ENCODE measurements around the gene UBE2F. TPM values are rescaled to one million over a fixed set of nuclear protein-coding genes. Genes with fewer than 3 reads are reported as not detected.
A peak's percentile ranks its signal among the peaks of the same experiment; 100 is the strongest.

UBE2F gene
- total and polyA plus RNA-seq, 2 of the 4 experiments (the other 2 are of a cell fraction), result 44.6 to 59.8 TPM

GRCh38 chr2:238032755-238033337 is 66.0 kb downstream of the UBE2F start:
- no peak for TF ChIP-seq SMC3 (IDR thresholded peaks at IDR 0.05; ENCODE audit: low read depth, low read length)
- TF ChIP-seq NFE2L2 (IDR thresholded peaks at IDR 0.05; ENCODE audit: low read depth, low read length), result no peak
- no peak for TF ChIP-seq MAFK (IDR thresholded peaks at IDR 0.05; ENCODE audit: low read depth, low read length)
- no peak for TF ChIP-seq CEBPB (IDR thresholded peaks at IDR 0.05; ENCODE audit: low read depth, low read length)
- no peak for TF ChIP-seq CTCF (conservative IDR thresholded peaks at IDR 0.05; ENCODE audit: low read depth, low read length)
- TF ChIP-seq FOS (IDR thresholded peaks at IDR 0.05; ENCODE audit: low read depth, low read length), result no peak
- no peak for TF ChIP-seq BHLHE40 (IDR thresholded peaks at IDR 0.05; ENCODE audit: low read depth, low read length)
- no peak for TF ChIP-seq MXI1 (IDR thresholded peaks at IDR 0.05; ENCODE audit: borderline replicate concordance, low read depth, low read length)
- no peak for TF ChIP-seq MAZ (IDR thresholded peaks at IDR 0.05; ENCODE audit: borderline replicate concordance, low read depth, low read length)
- no peak for TF ChIP-seq CHD1 (IDR thresholded peaks at IDR 0.05; ENCODE audit: low read depth, low read length)
- no peak for TF ChIP-seq ELK1 (IDR thresholded peaks at IDR 0.05; ENCODE audit: borderline replicate concordance, low read depth, low read length)
- TF ChIP-seq RCOR1 (IDR thresholded peaks at IDR 0.05; ENCODE audit: insufficient replicate concordance, low read length), result no peak
- TF ChIP-seq RAD21 (IDR thresholded peaks at IDR 0.05; ENCODE audit: low read length), result no peak
- TF ChIP-seq POLR2A (IDR thresholded peaks at IDR 0.05; ENCODE audit: low read depth, low read length), result no peak
- H2AK5ac ChIP-seq (ENCODE audit: low read depth, low read length), result no peak overlapping the region
- no peak overlapping the region for H2BK20ac ChIP-seq (ENCODE audit: low read depth, low read length)
- H2BK15ac ChIP-seq (ENCODE audit: low read depth, low read length), result no peak overlapping the region
- no peaks in the 10 kb centered on the region for H3K9me3 ChIP-seq (ENCODE audit: control insufficient read depth, insufficient read depth, low read length)
- H3K9ac ChIP-seq (ENCODE audit: low read depth, low read length), result no peak overlapping the region
- no peaks in the 10 kb centered on the region; the same call in 1 of the 2 replicates for H3K4me1 ChIP-seq (ENCODE audit: control insufficient read depth, insufficient read depth, low read length)
- no peak overlapping the region for H4K8ac ChIP-seq (ENCODE audit: low read depth in 2 of 2, low read length in 2 of 2)
- intact Hi-C loops (cut with micrococcal nuclease) (no loop called here), dilution Hi-C loops (cut with HindIII; ENCODE audit: low sequenced_read_pairs, unreplicated experiment) (no loop called here), in situ Hi-C loops (cut with MboI; ENCODE audit: low sequenced_read_pairs) (no loop called here)
- DNase-seq (no peak), ATAC-seq (ENCODE audit: low read depth) (no peak)
- H4K91ac ChIP-seq (ENCODE audit: insufficient read depth, low read depth, low read length), result no peak overlapping the region
- H2AK9ac ChIP-seq (replicated peaks; ENCODE audit: low read depth, low read length, poor library complexity), result no peak overlapping the region
- no peak overlapping the region for H3K27ac ChIP-seq (ENCODE audit: insufficient read depth, low read length)
- no peak overlapping the region for H3K23ac ChIP-seq (ENCODE audit: low read depth, low read length)
- ChIA-PET POLR2A (ENCODE audit: unreplicated experiment) (no interaction called here), CTCF (no interaction called here)
- peak overlapping the region; percentile 24 for H2AFZ ChIP-seq (replicated peaks; ENCODE audit: low read length, poor library complexity)
- no peak overlapping the region for H2BK120ac ChIP-seq (ENCODE audit: low read depth, low read length)
- no CpG with 5 or more reads among the region's 4 CpGs for WGBS, 2 experiments (ENCODE audit: extremely low coverage in 2 of 2, insufficient read length in 1 of 2)
- no peaks in the 10 kb centered on the region for H3K27me3 ChIP-seq (ENCODE audit: control insufficient read depth, insufficient read depth, low read length)
- no TSS peak for BruUV-seq (replicated peaks)
- no peak overlapping the region for H3K4me3 ChIP-seq (ENCODE audit: insufficient read depth, low read depth, low read length)
- H3K9me1 ChIP-seq (ENCODE audit: insufficient read depth, low read length), result peaks cover 16% of the 10 kb centered on the region
- H3K56ac ChIP-seq (ENCODE audit: extremely low read depth, insufficient read depth, low read length), result no peak overlapping the region
- H3K18ac ChIP-seq (ENCODE audit: low read depth, low read length), result no peak overlapping the region
- peaks cover 3 to 20% of the 10 kb centered on the region in 2 experiments; a peak in 2 of 4 replicates for H3K79me1 ChIP-seq (ENCODE audit: low read depth in 1 of 2, low read length in 2 of 2)
- H3K4me2 ChIP-seq (ENCODE audit: low read depth, low read length), result no peak overlapping the region
- H4K5ac ChIP-seq (ENCODE audit: low read depth, low read length), result no peak overlapping the region
- H3K14ac ChIP-seq (replicated peaks; ENCODE audit: low read depth, low read length), result no peak overlapping the region
- H3K4ac ChIP-seq (ENCODE audit: low read depth, low read length), result no peak overlapping the region
- H3K36me3 ChIP-seq (ENCODE audit: control insufficient read depth, insufficient read depth, low read length), result peaks cover 46% of the 10 kb centered on the region
- H2BK5ac ChIP-seq (ENCODE audit: low read depth, low read length, poor library complexity, severe bottlenecking), result no peak overlapping the region
- no peaks in the 10 kb centered on the region for H4K20me1 ChIP-seq (ENCODE audit: insufficient read depth, low read length)
